GM12875 (cell line): ENCODE results near the gene WFDC2.

Experiments used
- H3K4me3 ChIP-seq: one replicate; pipeline ENCODE4 v1.5.1; 2011; ENCODE audit warnings: low read depth, low read length, control low read depth
- CTCF ChIP-seq: IDR thresholded peaks from 2 replicates; pipeline ENCODE4 v1.5.1; 2011; ENCODE audit warnings: low read depth, mild to moderate bottlenecking, control low read depth, inconsistent platforms, low read length, moderate library complexity, borderline replicate concordance; ENCODE audit not compliant: insufficient read depth

Gene WFDC2

GRCh38 chr20:45462711-45463509 lies 6.6 kb upstream of the WFDC2 start:
- H3K4me3 ChIP-seq, result no peak overlapping the region
- TF ChIP-seq CTCF, result no peak

GRCh38 chr20:45463709-45464108 lies 5.8 kb upstream of the WFDC2 start:
- no peak for TF ChIP-seq CTCF
- H3K4me3 ChIP-seq, result no peak overlapping the region

- no peak overlapping the region for H3K4me3 ChIP-seq
- TF ChIP-seq CTCF, result no peak
Observed at GRCh38 chr20:45465491-45466266, 3.9 kb upstream of the WFDC2 start.

- no peak for TF ChIP-seq CTCF
- no peak overlapping the region for H3K4me3 ChIP-seq
Observed at GRCh38 chr20:45467172-45467571, 2.4 kb upstream of the WFDC2 start.

- TF ChIP-seq CTCF, result no peak
- no peak overlapping the region for H3K4me3 ChIP-seq
Observed at GRCh38 chr20:45467861-45468260, 1.7 kb upstream of the WFDC2 start.

GRCh38 chr20:45470262-45470931 lies 844 bp downstream of the WFDC2 start:
- no peak for TF ChIP-seq CTCF
- H3K4me3 ChIP-seq, result no peak overlapping the region
